HG02588 (cell line): Measurements from ENCODE around the gene CMTM4.
"Not testable (repeated sequence)": the region's sequence is repeated elsewhere in the genome, so short reads cannot be mapped to it uniquely, and the experiment has no call there.

Experiments
- ATAC-seq: cut with Tn5 transposase; IDR thresholded peaks from one replicate; pipeline ENCODE4 v1.9.1; 2021; ENCODE audit warnings: mild to moderate bottlenecking, moderate library complexity; ENCODE audit not compliant: unreplicated experiment

Gene CMTM4

DNA sequence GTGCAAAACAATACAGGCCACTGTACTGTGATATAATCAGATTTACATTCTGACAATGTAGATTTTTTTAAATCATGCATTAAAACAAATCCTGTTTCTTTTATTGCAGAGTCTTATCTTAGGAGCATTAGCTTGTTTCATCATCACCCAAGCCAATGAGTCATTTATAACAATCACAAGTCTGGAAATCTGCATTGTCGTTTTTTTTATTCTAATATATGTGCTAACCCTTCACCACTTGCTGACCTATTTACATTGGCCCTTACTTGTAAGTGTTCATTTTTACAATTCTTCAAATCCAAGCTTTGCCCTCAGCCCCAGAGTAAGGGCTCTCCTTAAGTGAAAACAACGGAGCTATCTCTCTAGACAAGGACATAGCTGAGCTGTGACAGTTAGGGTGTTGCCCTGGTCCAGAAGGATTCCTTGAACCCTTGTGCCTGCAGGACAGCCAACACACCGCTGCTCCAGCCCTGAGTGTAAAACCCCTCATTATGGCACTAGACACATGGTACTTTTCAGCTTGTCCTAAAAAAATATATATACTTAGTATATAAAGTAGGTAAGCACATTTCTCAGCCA is 126.6 kb downstream of the CMTM4 start:
- ATAC-seq, result no peak

DNA sequence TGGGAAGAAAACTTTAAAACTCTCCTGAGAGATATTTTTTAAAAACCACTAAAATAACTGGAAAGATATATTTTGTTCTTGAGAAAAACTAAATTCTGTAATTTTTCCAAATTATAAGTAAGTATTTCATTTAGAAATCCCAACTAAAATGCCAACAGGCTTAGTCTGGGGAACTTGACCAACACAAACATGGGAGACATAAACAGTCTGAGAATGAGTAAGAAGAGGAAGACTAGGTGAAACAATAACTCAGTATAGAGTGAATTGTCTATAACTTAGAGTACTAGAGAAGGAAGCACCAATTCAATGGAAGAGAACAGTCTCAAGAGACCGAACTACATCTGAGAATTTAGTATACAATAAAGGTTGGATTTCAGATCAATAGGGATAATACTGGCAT is 127.4 kb downstream of the CMTM4 start:
- no peak for ATAC-seq

DNA sequence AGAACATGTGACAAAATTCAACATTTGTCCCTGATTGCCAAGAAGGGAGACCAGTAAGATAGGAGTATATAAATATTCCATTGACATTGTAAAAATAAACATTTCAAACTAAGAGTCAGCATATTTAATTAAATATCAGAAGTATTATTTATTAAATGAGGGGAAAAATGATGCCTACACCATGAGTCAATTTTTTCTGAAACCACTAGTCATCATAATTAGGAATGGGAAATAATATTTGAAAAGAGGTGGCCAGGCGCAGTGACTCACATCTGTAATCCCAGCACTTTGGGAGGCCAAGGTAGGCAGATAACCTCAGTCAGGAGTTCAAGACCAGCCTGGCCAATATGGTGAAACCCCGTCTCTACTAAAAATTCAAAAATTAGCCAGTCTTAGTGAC is 128.2 kb downstream of the CMTM4 start:
- no peak for ATAC-seq

DNA sequence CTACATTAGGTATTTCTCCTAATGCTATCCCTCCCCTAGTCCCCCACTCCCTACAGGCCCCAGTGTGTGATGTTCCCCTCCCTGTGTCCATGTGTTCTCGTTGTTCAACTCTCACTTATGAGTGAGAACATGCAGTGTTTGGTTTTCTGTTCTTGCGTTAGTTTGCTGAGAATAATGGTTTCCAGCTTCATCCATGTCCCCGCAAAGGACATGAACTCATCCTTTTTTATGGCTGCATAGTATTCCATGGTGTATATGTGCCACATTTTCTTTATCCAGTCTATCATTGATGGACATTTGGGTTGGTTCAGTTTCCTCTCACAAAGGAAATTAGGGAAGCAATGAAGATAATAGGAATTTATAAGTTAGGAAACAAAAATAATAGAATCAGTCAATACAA is 129.3 kb downstream of the CMTM4 start:
- ATAC-seq, result not testable (repeated sequence)

DNA sequence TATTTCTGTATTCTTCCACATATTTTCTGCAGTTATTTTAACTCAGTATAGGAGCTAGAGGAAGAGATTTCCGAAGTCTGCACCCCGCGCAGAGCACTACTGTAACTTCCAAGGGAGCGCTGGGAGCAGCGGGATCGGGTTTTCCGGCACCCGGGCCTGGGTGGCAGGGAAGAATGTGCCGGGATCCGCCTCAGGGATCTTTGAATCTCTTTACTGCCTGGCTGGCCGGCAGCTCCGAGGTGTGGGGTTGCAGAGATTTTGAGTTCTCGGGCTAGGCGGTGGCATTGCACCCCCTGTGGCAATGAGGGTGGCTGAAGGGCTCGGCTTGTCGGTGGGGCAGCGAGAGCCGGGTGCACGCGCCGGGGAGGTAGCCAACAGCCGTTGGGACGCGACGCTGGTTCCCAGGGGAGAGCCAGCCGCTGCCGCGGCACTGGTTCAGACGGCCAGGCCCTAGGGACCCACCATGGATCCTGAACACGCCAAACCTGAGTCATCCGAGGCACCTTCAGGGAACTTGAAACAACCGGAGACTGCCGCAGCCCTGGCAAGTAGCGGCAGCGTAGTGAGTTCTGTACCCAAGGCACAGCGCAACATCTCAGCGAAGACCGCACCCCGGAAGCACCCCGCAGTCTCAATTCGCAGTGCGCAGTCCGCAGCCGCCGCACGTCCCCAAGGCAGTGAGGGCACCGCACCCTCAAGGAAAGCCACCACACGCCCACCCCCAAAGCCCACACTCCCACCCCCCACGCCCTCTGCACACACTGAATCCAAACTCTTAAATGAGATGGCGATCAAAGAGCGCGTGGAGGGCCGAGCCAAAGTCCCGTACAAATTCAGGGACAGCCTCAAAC is 130.3 kb downstream of the CMTM4 start, which contains the start of gene CMTM1:
Gene CMTM1, plus strand, starts transcription at position 389 of the 851 bp plus-strand sequence. Its CDS starts 75 bp downstream, at position 464.
- no peak for ATAC-seq
